GM23338 (cell line): ENCODE measurements around the gene TPSAB1. TPM values are rescaled to one million over a fixed set of nuclear protein-coding genes. Genes with fewer than 3 reads are reported as not detected.

Source experiments
- ATAC-seq: fragments of 200-7000 bp; cut with Tn5 transposase; 3 replicates; pipeline ENCODE4 v1.9.1; 2020
- DNase-seq: peaks from one replicate; pipeline ENCODE4 v3.0.0-alpha.2; 2015; ENCODE audit warnings: low spot score
- H2AFZ ChIP-seq: fragments of 200-600 bp; sonication (generic); 2 replicates; pipeline ENCODE4 v1.8.0; 2016; ENCODE audit warnings: antibody characterized with exemption, mild to moderate bottlenecking, moderate library complexity
- H3F3A ChIP-seq: fragments of 200-600 bp; sonication (generic); replicated peaks from 2 replicates; pipeline ENCODE4 v1.8.0; 2017; ENCODE audit warnings: antibody characterized with exemption, mixed run types, low read depth
- H3K27ac ChIP-seq: fragments of 200-600 bp; sonication (generic); 2 replicates; pipeline ENCODE4 v1.6.1; 2016; ENCODE audit warnings: low read depth
- H3K27me3 ChIP-seq: fragments of 200-600 bp; sonication (generic); 2 replicates; pipeline ENCODE4 v1.8.0; 2016; ENCODE audit warnings: mild to moderate bottlenecking, mixed run types, moderate library complexity; ENCODE audit not compliant: insufficient read depth
- H3K36me3 ChIP-seq: fragments of 200-600 bp; sonication (generic); 2 replicates; pipeline ENCODE4 v1.8.0; 2016; ENCODE audit warnings: mild to moderate bottlenecking; ENCODE audit not compliant: insufficient read depth
- H3K4me1 ChIP-seq: fragments of 200-600 bp; sonication (generic); 2 replicates; pipeline ENCODE4 v1.8.0; 2016; ENCODE audit warnings: mild to moderate bottlenecking, moderate library complexity; ENCODE audit not compliant: insufficient read depth
- H3K4me2 ChIP-seq: fragments of 200-600 bp; sonication (generic); 2 replicates; pipeline ENCODE4 v1.7.1; 2017; ENCODE audit warnings: mixed run types
- H3K4me3 ChIP-seq: fragments of 200-600 bp; sonication (generic); 2 replicates; pipeline ENCODE4 v1.6.1; 2016; ENCODE audit warnings: mixed run types
- H3K79me2 ChIP-seq: fragments of 200-600 bp; sonication (generic); replicated peaks from 2 replicates; pipeline ENCODE4 v1.8.0; 2017; ENCODE audit warnings: mild to moderate bottlenecking; ENCODE audit not compliant: insufficient read depth
- H3K9me2 ChIP-seq: fragments of 200-600 bp; sonication (generic); 2 replicates; pipeline ENCODE4 v1.8.0; 2017; ENCODE audit not compliant: insufficient read depth
- H4K20me1 ChIP-seq: fragments of 200-600 bp; sonication (generic); replicated peaks from 2 replicates; pipeline ENCODE4 v1.8.0; 2017; ENCODE audit warnings: mild to moderate bottlenecking; ENCODE audit not compliant: insufficient read depth
- H3K27ac Mint-ChIP-seq: 2 replicates; pipeline ENCODE4 v1.8.0; 2020; ENCODE audit warnings: inconsistent platforms, mild to moderate bottlenecking, moderate library complexity, mixed read lengths
- H3K27me3 Mint-ChIP-seq: 3 replicates; pipeline ENCODE4 v1.8.0; 2022; ENCODE audit warnings: low read depth, mild to moderate bottlenecking, moderate library complexity, mixed read lengths, inconsistent platforms; ENCODE audit not compliant: insufficient read depth, poor library complexity
- H3K36me3 Mint-ChIP-seq: 3 replicates; pipeline ENCODE4 v1.8.0; 2021; ENCODE audit warnings: low read depth, mild to moderate bottlenecking, inconsistent platforms, moderate library complexity, mixed read lengths
- H3K4me1 Mint-ChIP-seq: 3 replicates; pipeline ENCODE4 v1.8.0; 2020; ENCODE audit warnings: mild to moderate bottlenecking, inconsistent platforms, mixed read lengths
- H3K4me3 Mint-ChIP-seq: 3 replicates; pipeline ENCODE4 v1.8.0; 2021; ENCODE audit warnings: moderate library complexity, mild to moderate bottlenecking, inconsistent platforms, mixed read lengths
- H3K9me3 Mint-ChIP-seq: 3 replicates; pipeline ENCODE4 v1.8.0; 2020; ENCODE audit warnings: moderate library complexity, mild to moderate bottlenecking, inconsistent platforms, mixed read lengths
- CREB1 ChIP-seq: fragments of 250-450 bp; sonication (Bioruptor Pico); IDR thresholded peaks from 2 replicates; pipeline ENCODE4 v1.5.0; 2020; ENCODE audit warnings: low read depth, mild to moderate bottlenecking, moderate library complexity
- EZH2phosphoT487 ChIP-seq: fragments of 200-600 bp; sonication (generic); IDR thresholded peaks from one replicate; pipeline ENCODE4 v1.8.1; 2018; ENCODE audit warnings: antibody characterized with exemption; ENCODE audit not compliant: unreplicated experiment
- POLR2AphosphoS5 ChIP-seq: IDR thresholded peaks from 2 replicates; pipeline ENCODE4 v1.6.1; 2016; ENCODE audit warnings: antibody characterized with exemption, low read depth
- ZNF114 ChIP-seq: fragments of 250-450 bp; sonication (Bioruptor Pico); IDR thresholded peaks from 2 replicates; pipeline ENCODE4 v1.5.0; 2020; ENCODE audit warnings: mild to moderate bottlenecking, moderate library complexity
- ZNF331 ChIP-seq: fragments of 250-450 bp; sonication (Bioruptor Pico); IDR thresholded peaks from 2 replicates; pipeline ENCODE4 v1.5.0; 2020; ENCODE audit warnings: low read depth, mild to moderate bottlenecking, moderate library complexity
- polyA plus RNA-seq: library from polyadenylated mRNA; unstranded; fragments of >200 nt; fragmentation: Nextera tagmentation; extraction: Ambion mirVana; gene quantifications from 2 replicates; pipeline ENCODE4 v1.2.1, GENCODE V29; 2016
- total RNA-seq: library from RNA; depleted of rRNA; stranded (reverse); fragments of >200 nt; shearing (Covaris generic); gene quantifications from 2 replicates; pipeline ENCODE4 v1.2.3, GENCODE V29; 2014
- TF ChIP-seq, protein P1 (sequence below): fragments of 250-450 bp; sonication (Bioruptor Pico); IDR thresholded peaks from 2 replicates; pipeline ENCODE4 v1.5.0; 2020; ENCODE audit warnings: mild to moderate bottlenecking, moderate library complexity
- TF ChIP-seq, protein P2 (sequence below), 2 experiments: fragments of 200-600 bp in 1 of 2; sonication (generic) in 1 of 2; conservative IDR thresholded peaks; 2 replicates each; pipeline versions ENCODE4 v1.5.1 to v1.6.1; 2016 to 2017; ENCODE audit warnings: antibody characterized with exemption in 2 of 2, low read depth in 2 of 2, mild to moderate bottlenecking in 2 of 2, moderate library complexity in 1 of 2
- TF ChIP-seq, protein P3 (sequence below): IDR thresholded peaks from 2 replicates; pipeline ENCODE4 v1.6.1; 2016; ENCODE audit warnings: antibody characterized with exemption

TPSAB1 gene
- total and polyA plus RNA-seq, 2 experiments from 2014 or later = not detected

DNA sequence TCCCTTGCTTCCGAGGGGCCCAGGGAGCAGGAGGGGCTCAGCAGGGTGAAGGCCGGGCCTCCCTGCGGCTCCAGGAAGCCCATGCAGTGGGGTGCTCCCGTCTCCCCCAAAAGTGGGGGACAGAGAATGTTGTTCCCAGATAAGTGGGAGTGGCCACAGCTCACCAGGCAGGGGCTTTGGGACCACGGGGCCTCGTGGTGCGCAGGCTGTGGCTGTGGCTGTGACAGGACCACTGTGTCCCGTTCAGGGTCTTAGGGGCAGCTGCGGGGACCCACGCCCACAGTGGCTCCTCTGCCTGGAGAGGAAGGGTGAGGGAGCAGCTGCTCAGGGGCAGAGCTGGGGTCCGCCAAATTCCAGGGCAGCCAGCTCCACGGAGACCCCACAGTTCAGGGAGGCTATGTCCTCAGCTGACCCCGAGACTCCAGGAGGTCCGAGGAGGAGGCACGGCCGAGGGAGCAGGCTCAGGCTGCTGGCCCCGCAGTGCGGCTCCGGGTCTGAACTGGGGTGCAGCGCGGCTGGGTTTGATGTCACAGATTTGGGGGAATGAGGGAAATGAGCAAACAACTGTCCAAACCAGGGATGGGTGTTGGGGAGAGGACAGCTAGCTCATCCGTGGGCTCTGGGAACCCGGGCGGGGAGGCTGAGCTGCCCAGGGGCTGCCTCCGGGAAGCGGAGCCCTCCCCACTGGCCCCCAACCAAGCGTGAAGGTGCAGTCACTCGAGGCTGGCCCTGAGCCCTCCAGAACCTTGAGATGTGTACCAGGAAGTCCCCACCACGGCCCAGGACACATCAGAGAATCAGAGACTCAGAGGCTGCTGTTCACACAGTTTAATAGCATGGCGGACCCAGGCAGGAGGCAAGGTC lies 38.8 kb downstream of the TPSAB1 start (continued):
- TF ChIP-seq, protein P1, sequence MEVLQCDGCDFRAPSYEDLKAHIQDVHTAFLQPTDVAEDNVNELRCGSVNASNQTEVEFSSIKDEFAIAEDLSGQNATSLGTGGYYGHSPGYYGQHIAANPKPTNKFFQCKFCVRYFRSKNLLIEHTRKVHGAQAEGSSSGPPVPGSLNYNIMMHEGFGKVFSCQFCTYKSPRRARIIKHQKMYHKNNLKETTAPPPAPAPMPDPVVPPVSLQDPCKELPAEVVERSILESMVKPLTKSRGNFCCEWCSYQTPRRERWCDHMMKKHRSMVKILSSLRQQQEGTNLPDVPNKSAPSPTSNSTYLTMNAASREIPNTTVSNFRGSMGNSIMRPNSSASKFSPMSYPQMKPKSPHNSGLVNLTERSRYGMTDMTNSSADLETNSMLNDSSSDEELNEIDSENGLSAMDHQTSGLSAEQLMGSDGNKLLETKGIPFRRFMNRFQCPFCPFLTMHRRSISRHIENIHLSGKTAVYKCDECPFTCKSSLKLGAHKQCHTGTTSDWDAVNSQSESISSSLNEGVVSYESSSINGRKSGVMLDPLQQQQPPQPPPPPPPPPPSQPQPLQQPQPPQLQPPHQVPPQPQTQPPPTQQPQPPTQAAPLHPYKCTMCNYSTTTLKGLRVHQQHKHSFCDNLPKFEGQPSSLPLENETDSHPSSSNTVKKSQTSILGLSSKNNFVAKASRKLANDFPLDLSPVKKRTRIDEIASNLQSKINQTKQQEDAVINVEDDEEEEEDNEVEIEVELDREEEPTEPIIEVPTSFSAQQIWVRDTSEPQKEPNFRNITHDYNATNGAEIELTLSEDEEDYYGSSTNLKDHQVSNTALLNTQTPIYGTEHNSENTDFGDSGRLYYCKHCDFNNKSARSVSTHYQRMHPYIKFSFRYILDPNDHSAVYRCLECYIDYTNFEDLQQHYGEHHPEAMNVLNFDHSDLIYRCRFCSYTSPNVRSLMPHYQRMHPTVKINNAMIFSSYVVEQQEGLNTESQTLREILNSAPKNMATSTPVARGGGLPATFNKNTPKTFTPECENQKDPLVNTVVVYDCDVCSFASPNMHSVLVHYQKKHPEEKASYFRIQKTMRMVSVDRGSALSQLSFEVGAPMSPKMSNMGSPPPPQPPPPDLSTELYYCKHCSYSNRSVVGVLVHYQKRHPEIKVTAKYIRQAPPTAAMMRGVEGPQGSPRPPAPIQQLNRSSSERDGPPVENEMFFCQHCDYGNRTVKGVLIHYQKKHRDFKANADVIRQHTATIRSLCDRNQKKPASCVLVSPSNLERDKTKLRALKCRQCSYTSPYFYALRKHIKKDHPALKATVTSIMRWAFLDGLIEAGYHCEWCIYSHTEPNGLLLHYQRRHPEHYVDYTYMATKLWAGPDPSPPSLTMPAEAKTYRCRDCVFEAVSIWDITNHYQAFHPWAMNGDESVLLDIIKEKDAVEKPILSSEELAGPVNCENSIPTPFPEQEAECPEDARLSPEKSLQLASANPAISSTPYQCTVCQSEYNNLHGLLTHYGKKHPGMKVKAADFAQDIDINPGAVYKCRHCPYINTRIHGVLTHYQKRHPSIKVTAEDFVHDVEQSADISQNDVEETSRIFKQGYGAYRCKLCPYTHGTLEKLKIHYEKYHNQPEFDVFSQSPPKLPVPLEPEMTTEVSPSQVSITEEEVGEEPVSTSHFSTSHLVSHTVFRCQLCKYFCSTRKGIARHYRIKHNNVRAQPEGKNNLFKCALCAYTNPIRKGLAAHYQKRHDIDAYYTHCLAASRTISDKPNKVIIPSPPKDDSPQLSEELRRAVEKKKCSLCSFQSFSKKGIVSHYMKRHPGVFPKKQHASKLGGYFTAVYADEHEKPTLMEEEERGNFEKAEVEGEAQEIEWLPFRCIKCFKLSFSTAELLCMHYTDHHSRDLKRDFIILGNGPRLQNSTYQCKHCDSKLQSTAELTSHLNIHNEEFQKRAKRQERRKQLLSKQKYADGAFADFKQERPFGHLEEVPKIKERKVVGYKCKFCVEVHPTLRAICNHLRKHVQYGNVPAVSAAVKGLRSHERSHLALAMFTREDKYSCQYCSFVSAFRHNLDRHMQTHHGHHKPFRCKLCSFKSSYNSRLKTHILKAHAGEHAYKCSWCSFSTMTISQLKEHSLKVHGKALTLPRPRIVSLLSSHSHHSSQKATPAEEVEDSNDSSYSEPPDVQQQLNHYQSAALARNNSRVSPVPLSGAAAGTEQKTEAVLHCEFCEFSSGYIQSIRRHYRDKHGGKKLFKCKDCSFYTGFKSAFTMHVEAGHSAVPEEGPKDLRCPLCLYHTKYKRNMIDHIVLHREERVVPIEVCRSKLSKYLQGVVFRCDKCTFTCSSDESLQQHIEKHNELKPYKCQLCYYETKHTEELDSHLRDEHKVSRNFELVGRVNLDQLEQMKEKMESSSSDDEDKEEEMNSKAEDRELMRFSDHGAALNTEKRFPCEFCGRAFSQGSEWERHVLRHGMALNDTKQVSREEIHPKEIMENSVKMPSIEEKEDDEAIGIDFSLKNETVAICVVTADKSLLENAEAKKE (CRISPR knock-in tag) = no peak
- no peak for TF ChIP-seq ZNF114
- TF ChIP-seq, protein P2, sequence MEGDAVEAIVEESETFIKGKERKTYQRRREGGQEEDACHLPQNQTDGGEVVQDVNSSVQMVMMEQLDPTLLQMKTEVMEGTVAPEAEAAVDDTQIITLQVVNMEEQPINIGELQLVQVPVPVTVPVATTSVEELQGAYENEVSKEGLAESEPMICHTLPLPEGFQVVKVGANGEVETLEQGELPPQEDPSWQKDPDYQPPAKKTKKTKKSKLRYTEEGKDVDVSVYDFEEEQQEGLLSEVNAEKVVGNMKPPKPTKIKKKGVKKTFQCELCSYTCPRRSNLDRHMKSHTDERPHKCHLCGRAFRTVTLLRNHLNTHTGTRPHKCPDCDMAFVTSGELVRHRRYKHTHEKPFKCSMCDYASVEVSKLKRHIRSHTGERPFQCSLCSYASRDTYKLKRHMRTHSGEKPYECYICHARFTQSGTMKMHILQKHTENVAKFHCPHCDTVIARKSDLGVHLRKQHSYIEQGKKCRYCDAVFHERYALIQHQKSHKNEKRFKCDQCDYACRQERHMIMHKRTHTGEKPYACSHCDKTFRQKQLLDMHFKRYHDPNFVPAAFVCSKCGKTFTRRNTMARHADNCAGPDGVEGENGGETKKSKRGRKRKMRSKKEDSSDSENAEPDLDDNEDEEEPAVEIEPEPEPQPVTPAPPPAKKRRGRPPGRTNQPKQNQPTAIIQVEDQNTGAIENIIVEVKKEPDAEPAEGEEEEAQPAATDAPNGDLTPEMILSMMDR (conservative IDR thresholded peaks at IDR 0.05; ENCODE audit: low read depth in 2 of 2) = no peak

DNA sequence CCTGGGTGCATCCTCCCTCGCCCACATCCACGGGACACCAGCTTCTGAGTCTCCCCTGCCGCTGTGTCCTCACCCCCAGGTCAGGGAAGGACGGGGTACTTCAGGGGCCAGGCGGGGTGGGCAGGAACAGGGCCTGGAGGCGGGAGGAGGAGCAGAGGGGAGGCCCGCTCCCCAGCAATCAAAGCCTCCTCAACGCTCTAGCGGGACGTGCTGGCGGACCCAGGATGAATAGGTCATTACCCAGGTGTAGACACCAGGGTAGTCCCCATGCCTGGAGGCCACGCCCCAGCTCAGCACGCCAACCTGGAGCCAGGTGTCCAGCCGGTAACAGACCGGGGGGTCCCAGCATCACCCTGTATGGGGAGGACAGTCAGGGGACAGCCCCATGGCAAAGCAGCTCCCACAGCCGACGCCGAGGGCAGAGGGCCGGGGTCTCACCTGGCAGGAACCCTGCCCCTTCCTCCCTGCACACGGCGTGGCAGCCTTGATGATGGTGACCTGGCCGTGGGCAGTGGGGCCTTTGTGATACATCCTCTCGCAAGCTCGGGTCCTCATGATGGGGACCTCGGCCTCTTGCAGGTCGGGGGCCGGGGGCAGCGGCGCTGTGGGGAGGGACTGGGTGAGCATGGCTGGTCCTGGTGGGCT lies 39.6 kb downstream of the TPSAB1 start:
- Histone ChIP-seq H3K4me2 (no peak overlapping the region), H4K20me1 (no peaks in the 10 kb centered on the region), H2AFZ (no peak overlapping the region), H3F3A (no peaks in the 10 kb centered on the region), H3K4me1 (peaks cover 13% of the 10 kb centered on the region; the same call in 1 of the 2 replicates), H3K27me3 (no peaks in the 10 kb centered on the region), H3K9me2 (no peaks in the 10 kb centered on the region), H3K27ac (no peak overlapping the region), H3K4me3 (no peak overlapping the region), H3K36me3 (no peaks in the 10 kb centered on the region), H3K79me2 (no peaks in the 10 kb centered on the region)
- H3K4me1 Mint-ChIP-seq = peaks cover 10% of the 10 kb centered on the region
- peaks cover 14% of the 10 kb centered on the region for H3K27me3 Mint-ChIP-seq
- H3K27ac Mint-ChIP-seq = no peak overlapping the region
- DNase-seq = no peak
- ATAC-seq = no peak
- peaks cover 5% of the 10 kb centered on the region; the same call in 1 of the 3 replicates for H3K36me3 Mint-ChIP-seq
- no peak overlapping the region for H3K4me3 Mint-ChIP-seq
- no peaks in the 10 kb centered on the region; the same call in 2 of the 3 replicates for H3K9me3 Mint-ChIP-seq
- TF ChIP-seq POLR2AphosphoS5 (no peak), EZH2phosphoT487 (no peak), CREB1 (CRISPR knock-in tag) (no peak), ZNF331 (no peak)
- TF ChIP-seq, protein P3, sequence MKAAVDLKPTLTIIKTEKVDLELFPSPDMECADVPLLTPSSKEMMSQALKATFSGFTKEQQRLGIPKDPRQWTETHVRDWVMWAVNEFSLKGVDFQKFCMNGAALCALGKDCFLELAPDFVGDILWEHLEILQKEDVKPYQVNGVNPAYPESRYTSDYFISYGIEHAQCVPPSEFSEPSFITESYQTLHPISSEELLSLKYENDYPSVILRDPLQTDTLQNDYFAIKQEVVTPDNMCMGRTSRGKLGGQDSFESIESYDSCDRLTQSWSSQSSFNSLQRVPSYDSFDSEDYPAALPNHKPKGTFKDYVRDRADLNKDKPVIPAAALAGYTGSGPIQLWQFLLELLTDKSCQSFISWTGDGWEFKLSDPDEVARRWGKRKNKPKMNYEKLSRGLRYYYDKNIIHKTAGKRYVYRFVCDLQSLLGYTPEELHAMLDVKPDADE = no peak
